Naive thymus-derived CD4-positive, alpha-beta T cell (primary cell): ENCODE measurements around the gene ZKSCAN7. TPM values are rescaled to one million over a fixed set of nuclear protein-coding genes. Genes with fewer than 3 reads are reported as not detected.
A peak's percentile ranks its signal among the peaks of the same experiment; 100 is the strongest.
"Not testable (repeated sequence)": the region's sequence is repeated elsewhere in the genome, so short reads cannot be mapped to it uniquely, and the experiment has no call there.

ENCODE experiments used
- ATAC-seq: fragments of 150-1000 bp; cut with Tn5 transposase; 2 replicates; pipeline ENCODE4 v1.10.0; 2021; ENCODE audit warnings: mild to moderate bottlenecking, moderate library complexity
- CTCF ChIA-PET: fragments of 350-600 bp; sonication (Branson Sonifier 250); formaldehyde crosslinking; loops from one replicate; lab custom pipeline; 2021; ENCODE audit warnings: antibody characterized with exemption; lab: Charles Lee
- POLR2A ChIA-PET: fragments of 350-600 bp; sonication (Branson Sonifier 250); formaldehyde crosslinking; loops from one replicate; lab custom pipeline; 2021; ENCODE audit warnings: antibody characterized with exemption, inconsistent platforms; lab: Charles Lee
- DNase-seq, 9 donors: peaks; one replicate each; pipeline versions ENCODE4 v3.0.0 to v3.0.0-alpha.2; 2020 to 2022; ENCODE audit warnings: mixed read lengths in 1 of 9
- H3K27ac ChIP-seq: one replicate; pipeline ENCODE4 v1.7.0; 2013; ENCODE audit warnings: mild to moderate bottlenecking, low read depth, low read length, moderate library complexity
- H3K27me3 ChIP-seq, 2 donors: one replicate each; pipeline ENCODE4 v1.7.0; 2013; ENCODE audit warnings: low read length in 2 of 2, mild to moderate bottlenecking in 2 of 2, moderate library complexity in 2 of 2; ENCODE audit not compliant: control insufficient read depth in 2 of 2, insufficient read depth in 2 of 2
- H3K36me3 ChIP-seq, 3 experiments: 1 replicate in 2 of 3; 2 replicates in 1 of 3; pipeline ENCODE4 v1.7.0; 2013; ENCODE audit warnings: low read length in 3 of 3, mild to moderate bottlenecking in 3 of 3, moderate library complexity in 1 of 3; ENCODE audit not compliant: insufficient read depth in 3 of 3, control insufficient read depth in 2 of 3
- H3K4me1 ChIP-seq, 2 donors: one replicate each; pipeline ENCODE4 v1.7.0; 2013; ENCODE audit warnings: low read length in 2 of 2, mild to moderate bottlenecking in 2 of 2, moderate library complexity in 1 of 2; ENCODE audit not compliant: control insufficient read depth in 2 of 2, insufficient read depth in 2 of 2
- H3K4me3 ChIP-seq: 2 replicates; pipeline ENCODE4 v1.7.0; 2013; ENCODE audit warnings: mild to moderate bottlenecking, low read length
- H3K9me3 ChIP-seq, 3 experiments: 1 replicate in 2 of 3; 2 replicates in 1 of 3; pipeline ENCODE4 v1.7.0; 2013; ENCODE audit warnings: low read length in 3 of 3; ENCODE audit not compliant: control insufficient read depth in 2 of 3
- H3K27ac Mint-ChIP-seq, 9 donors: one replicate each; pipeline ENCODE4 v1.8.0; 2020 to 2022; ENCODE audit warnings: mixed read lengths in 9 of 9, mild to moderate bottlenecking in 8 of 9, moderate library complexity in 5 of 9, inconsistent platforms in 2 of 9
- H3K27me3 Mint-ChIP-seq, 5 donors: one replicate each; pipeline ENCODE4 v1.8.0; 2021 to 2022; ENCODE audit warnings: mixed read lengths in 5 of 5, mild to moderate bottlenecking in 1 of 5
- H3K36me3 Mint-ChIP-seq, 5 donors: one replicate each; pipeline ENCODE4 v1.8.0; 2020 to 2022; ENCODE audit warnings: mixed read lengths in 5 of 5, mild to moderate bottlenecking in 3 of 5, inconsistent platforms in 1 of 5
- H3K4me1 Mint-ChIP-seq, 7 donors: one replicate each; pipeline ENCODE4 v1.8.0; 2020 to 2022; ENCODE audit warnings: mixed read lengths in 7 of 7, mild to moderate bottlenecking in 3 of 7, inconsistent platforms in 1 of 7
- H3K4me3 Mint-ChIP-seq, 10 donors: one replicate each; pipeline ENCODE4 v1.8.0; 2020 to 2022; ENCODE audit warnings: mild to moderate bottlenecking in 10 of 10, mixed read lengths in 10 of 10, moderate library complexity in 6 of 10, inconsistent platforms in 2 of 10
- H3K9me3 Mint-ChIP-seq, 11 donors: one replicate each; pipeline ENCODE4 v1.8.0; 2020 to 2022; ENCODE audit warnings: mixed read lengths in 11 of 11, mild to moderate bottlenecking in 4 of 11, inconsistent platforms in 1 of 11, moderate library complexity in 1 of 11
- intact Hi-C, 2 donors: fragments of 100-400 bp; cut with micrococcal nuclease; formaldehyde crosslinking; loops; one replicate each; pipeline ENCODE4 v1.15.1; 2023
- polyA plus RNA-seq, 2 donors: library from polyadenylated mRNA; unstranded; fragments of 300-500 nt; fragmentation: Illumina TruSeq; gene quantifications; one replicate each; pipeline ENCODE4 v1.2.3, GENCODE V29; 2021
- total RNA-seq, 6 experiments: library from RNA in 5 of 6; stranded (reverse) in 5 of 6; gene quantifications; 1 replicate in 5 of 6; 2 replicates in 1 of 6; pipeline ENCODE4 v1.2.3 and lab custom pipeline; 2021 to 2026

The ZKSCAN7 gene
- total and polyA plus RNA-seq, 7 experiments from 2014 or later: 1.1 to 4.5 (median 2.1) TPM

DNA sequence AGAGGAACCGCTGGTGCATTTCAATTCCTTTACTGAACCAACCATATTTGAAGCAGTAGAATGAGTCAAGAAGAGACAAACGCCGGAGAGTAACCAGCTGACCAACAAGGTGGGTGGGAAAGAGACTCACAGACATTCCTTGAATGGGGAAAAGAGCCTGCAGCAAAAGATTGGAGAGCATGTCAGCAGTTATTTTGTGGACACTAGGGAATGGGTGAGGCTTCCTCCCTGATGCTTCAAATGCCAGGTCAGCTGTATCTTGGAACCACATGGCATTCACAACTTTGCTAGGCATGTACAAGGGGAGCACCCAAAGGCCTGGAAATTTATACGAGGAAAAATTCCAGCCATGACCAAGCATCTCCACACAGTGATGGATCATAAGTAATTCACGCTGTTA is 29.9 kb upstream of the ZKSCAN7 start:
- peaks cover 29 to 55% (median 36%) of the 10 kb centered on the region in 5 donors for H3K27me3 Mint-ChIP-seq
- no peak overlapping the region for H3K4me3 ChIP-seq
- H3K9me3 ChIP-seq: no peaks in the 10 kb centered on the region
- POLR2A ChIA-PET: no interaction called here
- H3K36me3 ChIP-seq: no peaks in the 10 kb centered on the region
- no peak for ATAC-seq
- H3K27me3 ChIP-seq: no peaks in the 10 kb centered on the region
- CTCF ChIA-PET: no interaction called here
- H3K36me3 Mint-ChIP-seq: peaks cover 0 to 4% (median 0%) of the 10 kb centered on the region in 5 donors
- no peaks in the 10 kb centered on the region for H3K4me1 Mint-ChIP-seq
- H3K4me1 ChIP-seq: no peaks in the 10 kb centered on the region
- H3K27ac ChIP-seq: no peak overlapping the region
- H3K4me3 Mint-ChIP-seq: no peak overlapping the region
- no peak overlapping the region for H3K27ac Mint-ChIP-seq
- no peak for DNase-seq
- no peaks in the 10 kb centered on the region for H3K9me3 Mint-ChIP-seq
- intact Hi-C loops: no loop called here

DNA sequence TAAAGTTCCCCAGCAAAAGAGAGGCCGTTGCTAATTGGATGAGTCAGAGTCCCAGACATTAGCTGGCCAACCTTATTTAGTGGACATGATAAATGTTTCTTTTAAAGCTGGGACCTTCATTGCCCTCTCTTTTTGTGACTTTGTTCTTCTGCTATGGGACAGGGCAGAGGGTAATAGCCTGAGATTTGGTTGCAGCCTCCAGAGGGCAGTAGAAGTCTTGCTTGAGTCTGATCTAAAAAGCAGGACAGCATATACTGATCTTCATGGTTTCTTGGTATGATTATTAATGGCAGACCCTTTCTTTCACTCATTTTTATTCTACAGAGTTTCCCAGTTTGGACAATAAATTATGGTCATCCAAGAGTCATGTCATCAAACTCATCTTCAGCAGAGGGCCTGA is 25.1 kb upstream of the ZKSCAN7 start:
- ATAC-seq: no peak

DNA sequence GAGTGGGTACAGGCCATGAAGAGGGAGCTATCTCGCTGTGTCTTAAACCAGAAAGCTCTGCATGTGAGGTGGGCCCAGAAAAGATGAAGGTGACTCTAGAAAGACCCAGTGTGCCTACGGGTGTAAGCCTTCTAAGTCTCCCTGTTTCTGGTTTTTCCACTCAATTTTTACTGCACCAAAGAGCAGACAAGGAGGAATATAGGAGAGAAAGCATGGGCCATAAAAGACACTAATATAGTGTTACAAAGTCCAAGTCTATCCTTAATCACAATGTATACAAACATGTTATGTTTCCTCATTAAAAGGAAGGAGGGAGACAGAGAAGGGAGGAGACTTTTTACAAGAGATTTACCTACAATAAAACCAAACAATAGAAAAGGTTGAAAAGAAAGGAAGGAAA is 24.1 kb upstream of the ZKSCAN7 start:
- Histone ChIP-seq H3K27ac (no peak overlapping the region), H3K4me1 (no peaks in the 10 kb centered on the region), H3K36me3 (no peaks in the 10 kb centered on the region), H3K27me3 (no peaks in the 10 kb centered on the region), H3K9me3 (no peaks in the 10 kb centered on the region), H3K4me3 (no peak overlapping the region)
- Mint-ChIP-seq H3K4me3 (no peak overlapping the region), H3K27me3 (peaks cover 8 to 38% (median 23%) of the 10 kb centered on the region in 5 donors), H3K27ac (no peak overlapping the region), H3K4me1 (peaks cover 0 to 2% (median 0%) of the 10 kb centered on the region in 7 donors), H3K9me3 (no peaks in the 10 kb centered on the region), H3K36me3 (no peaks in the 10 kb centered on the region)
- CTCF ChIA-PET: interaction anchor here (0.5 to 0.8 kb wide), 4 partner anchors 26 to 425 kb away, joined by 3 to 6 read pairs (median 4); no protein-coding TSS in a partner anchor
- no peak for DNase-seq
- POLR2A ChIA-PET: interaction anchor here (0.7 kb wide), 1 partner anchor 18 kb away, joined by 3 read pairs; no protein-coding TSS in a partner anchor
- ATAC-seq: no peak
- intact Hi-C loops: loop anchor here (5.0 to 10.0 kb wide), 6 partner anchors 94 to 1126 kb away; partner anchors contain the start of genes EXOSC7 (in 2 of the 2), ZDHHC3 (in 2 of the 2), ZNF197 (in 1 of the 2) and ZNF502 (in 1 of the 2)

More for the DNA sequence above, 25.1 kb upstream of the ZKSCAN7 start:
- ChIA-PET POLR2A (no interaction called here), CTCF (interaction anchor here (0.8 kb wide), 1 partner anchor 383 kb away, joined by 3 read pairs; no protein-coding TSS in a partner anchor)
- peaks cover 0 to 1% (median 0%) of the 10 kb centered on the region in 5 donors for H3K36me3 Mint-ChIP-seq
- Histone ChIP-seq H3K36me3 (no peaks in the 10 kb centered on the region), H3K27ac (no peak overlapping the region), H3K4me3 (no peak overlapping the region), H3K27me3 (no peaks in the 10 kb centered on the region), H3K9me3 (no peaks in the 10 kb centered on the region), H3K4me1 (no peaks in the 10 kb centered on the region)
- no peak overlapping the region for H3K4me3 Mint-ChIP-seq
- H3K9me3 Mint-ChIP-seq: no peaks in the 10 kb centered on the region
- peaks cover 0 to 2% (median 0%) of the 10 kb centered on the region in 7 donors for H3K4me1 Mint-ChIP-seq
- no peak overlapping the region for H3K27ac Mint-ChIP-seq
- intact Hi-C loops: loop anchor here (5.0 to 10.0 kb wide), 6 partner anchors 95 to 1127 kb away; partner anchors contain the start of genes EXOSC7 (in 2 of the 2), ZDHHC3 (in 2 of the 2), ZNF197 (in 1 of the 2) and ZNF502 (in 1 of the 2)
- peaks cover 9 to 30% (median 15%) of the 10 kb centered on the region in 5 donors for H3K27me3 Mint-ChIP-seq
- peak in 1 of 9 donors; percentile 15 for DNase-seq

DNA sequence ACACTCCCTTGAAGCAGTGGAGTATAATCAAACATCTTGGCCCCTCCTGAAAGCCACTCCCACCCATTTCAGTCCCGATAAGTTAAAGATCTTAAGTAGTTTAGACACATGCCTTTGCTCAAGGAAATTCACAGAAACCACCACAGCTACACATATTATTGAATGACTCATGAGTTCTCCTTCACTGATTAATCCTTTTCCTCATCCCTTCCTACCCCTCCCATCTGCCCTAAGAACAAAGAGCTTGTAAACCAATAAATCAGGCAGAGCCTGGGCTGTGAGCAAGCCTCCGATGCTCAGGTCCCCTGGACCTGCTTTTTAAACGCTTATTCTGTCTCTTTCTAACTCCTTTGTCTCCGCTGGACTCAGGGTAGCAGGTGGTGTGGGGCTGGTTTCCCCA is 20.3 kb upstream of the ZKSCAN7 start:
- ATAC-seq, H3K36me3 Mint-ChIP-seq, H3K36me3 ChIP-seq, H3K4me1 Mint-ChIP-seq, H3K9me3 ChIP-seq, H3K9me3 Mint-ChIP-seq, H3K4me1 ChIP-seq, DNase-seq, H3K27me3 ChIP-seq, H3K4me3 Mint-ChIP-seq, H3K27ac ChIP-seq, H3K4me3 ChIP-seq, H3K27ac Mint-ChIP-seq, POLR2A ChIA-PET: not testable (repeated sequence)
- peaks cover 9 to 49% (median 45%) of the 10 kb centered on the region in 5 donors for H3K27me3 Mint-ChIP-seq
- intact Hi-C loops: loop anchor here (5.0 to 10.0 kb wide), 6 partner anchors 90 to 1123 kb away; partner anchors contain the start of genes EXOSC7 (in 2 of the 2), ZDHHC3 (in 2 of the 2), ZNF197 (in 1 of the 2) and ZNF502 (in 1 of the 2)
- CTCF ChIA-PET: interaction anchor here (0.7 to 3.3 kb wide), 3 partner anchors 19 to 1984 kb away, joined by 3 to 32 read pairs (median 3); no protein-coding TSS in a partner anchor

DNA sequence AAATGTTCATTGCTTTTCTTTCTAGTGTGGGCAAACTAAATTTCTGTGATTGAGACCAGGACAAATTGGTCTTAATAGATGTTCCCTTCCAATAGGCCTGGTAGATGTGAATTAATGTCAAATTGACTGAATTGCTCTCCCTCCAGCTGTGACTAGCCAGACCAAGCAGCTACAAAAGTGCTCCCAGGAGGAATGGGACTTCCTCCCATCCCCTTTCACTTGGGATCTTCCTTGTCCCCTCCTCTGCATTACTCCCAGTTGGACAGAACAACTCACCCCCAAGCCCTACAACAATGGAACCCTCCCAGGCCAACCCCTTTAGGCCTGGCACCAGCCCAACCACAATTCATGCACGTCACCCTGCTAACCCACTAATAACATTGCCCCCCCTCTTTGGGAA is 19.6 kb upstream of the ZKSCAN7 start:
- Histone ChIP-seq H3K4me1 (no peaks in the 10 kb centered on the region), H3K36me3 (no peaks in the 10 kb centered on the region), H3K9me3 (no peaks in the 10 kb centered on the region), H3K4me3 (no peak overlapping the region), H3K27me3 (no peaks in the 10 kb centered on the region), H3K27ac (no peak overlapping the region)
- ATAC-seq (no peak), DNase-seq (no peak)
- Mint-ChIP-seq H3K4me1 (peaks cover 0 to 2% (median 0%) of the 10 kb centered on the region in 7 donors), H3K27ac (no peak overlapping the region), H3K9me3 (peaks cover 0 to 5% (median 0%) of the 10 kb centered on the region in 11 donors), H3K27me3 (peaks cover 7 to 49% (median 46%) of the 10 kb centered on the region in 5 donors), H3K36me3 (no peaks in the 10 kb centered on the region), H3K4me3 (no peak overlapping the region)
- ChIA-PET POLR2A (no interaction called here), CTCF (interaction anchor here (3.3 kb wide), 1 partner anchor 378 kb away, joined by 32 read pairs; no protein-coding TSS in a partner anchor)
- intact Hi-C loops: loop anchor here (10.0 kb wide), 3 partner anchors 89 to 959 kb away; partner anchors contain the start of genes EXOSC7 (in 1 of the 2), ZDHHC3 (in 1 of the 2) and ZNF197 (in 1 of the 2)

DNA sequence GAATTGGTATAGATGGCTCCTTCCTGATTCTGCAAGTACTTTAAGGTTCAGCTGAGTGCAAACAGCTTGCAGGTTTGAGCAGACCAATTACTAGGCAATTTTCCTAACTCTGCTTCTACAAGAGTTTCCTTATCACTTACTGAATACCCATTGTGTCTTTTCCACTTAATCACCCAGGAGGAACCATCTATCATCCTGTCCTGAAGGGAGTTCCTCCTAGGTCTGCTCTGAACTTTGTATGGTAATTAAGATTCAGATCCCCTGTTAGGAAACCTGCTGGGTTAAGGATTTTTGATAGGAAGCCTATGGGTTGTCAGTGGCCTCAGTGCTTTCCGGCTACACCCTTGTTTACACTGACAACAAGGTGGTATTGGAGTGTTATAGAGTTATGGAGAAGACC is 10.2 kb upstream of the ZKSCAN7 start:
- H3K9me3 Mint-ChIP-seq, H3K36me3 ChIP-seq, H3K4me1 Mint-ChIP-seq, H3K9me3 ChIP-seq, H3K4me3 Mint-ChIP-seq, H3K36me3 Mint-ChIP-seq, H3K27ac ChIP-seq, H3K27me3 ChIP-seq, DNase-seq, POLR2A ChIA-PET, H3K4me1 ChIP-seq, intact Hi-C loops, H3K4me3 ChIP-seq, CTCF ChIA-PET, ATAC-seq, H3K27ac Mint-ChIP-seq: not testable (repeated sequence)
- H3K27me3 Mint-ChIP-seq: peaks cover 0 to 21% (median 15%) of the 10 kb centered on the region in 5 donors
